ENCODE data around the gene ALKBH2. TPM values are rescaled to one million over a fixed set of nuclear protein-coding genes. Genes with fewer than 3 reads are reported as not detected.
A peak's percentile ranks its signal among the peaks of the same experiment; 100 is the strongest.

ALKBH2 gene
- total and polyA plus RNA-seq, 5 donors from 2014 or later, result 8.7 to 24.9 (median 11.0) TPM

DNA sequence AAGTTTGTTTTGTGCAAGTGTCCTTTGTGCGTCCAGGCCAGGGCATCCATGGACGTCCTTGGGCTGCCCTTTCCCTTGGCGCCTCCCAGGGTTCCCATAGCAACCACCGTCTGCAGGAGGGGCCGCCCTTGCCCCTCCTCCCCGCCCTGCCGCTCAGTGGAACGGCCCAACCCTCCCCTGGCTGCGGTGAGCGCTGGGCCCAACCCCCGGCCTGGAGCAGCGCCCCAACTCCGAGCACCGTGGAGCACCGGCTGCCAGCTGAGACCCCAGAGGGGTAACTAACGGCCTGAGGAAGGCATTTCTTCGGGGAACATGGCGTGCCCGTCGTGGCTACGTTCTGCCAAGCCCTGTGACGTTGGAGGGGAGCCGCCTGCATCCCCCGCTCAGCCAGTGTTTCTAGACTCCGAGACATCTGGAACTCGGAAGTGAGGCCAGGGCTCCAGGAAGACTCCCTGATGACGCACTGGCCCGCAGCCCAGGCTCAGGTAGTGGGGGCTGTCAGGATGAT is 17.8 kb upstream of the ALKBH2 start:
- H3K4me3 ChIP-seq (ENCODE audit: low read depth, low read length), result peak overlapping the region; percentile 86
- peak; percentile 41 to 69 (median 50) for DNase-seq
- peaks cover 3% of the 10 kb centered on the region for H3K36me3 ChIP-seq (ENCODE audit: control insufficient read depth, insufficient read depth, low read length)
- peaks cover 12% of the 10 kb centered on the region for H3K4me1 ChIP-seq (ENCODE audit: control insufficient read depth, insufficient read depth, low read length, poor library complexity, severe bottlenecking)
- no peaks in the 10 kb centered on the region for H3K9me3 ChIP-seq (ENCODE audit: control insufficient read depth in 2 of 2, low read length in 2 of 2)
- H3K27ac Mint-ChIP-seq, result peak overlapping the region in 2 of 3 donors; percentile 79 to 88
- ATAC-seq (ENCODE audit: low read depth in 2 of 2), result peak; percentile 81 to 83
- peak overlapping the region; percentile 79 for H3K27ac ChIP-seq (ENCODE audit: insufficient read depth, low read length, poor library complexity, severe bottlenecking)
- H3K36me3 Mint-ChIP-seq, result peaks cover 10% of the 10 kb centered on the region
- peak overlapping the region; percentile 68 to 92 (median 88) for H3K4me3 Mint-ChIP-seq
- H3K27me3 ChIP-seq (ENCODE audit: control insufficient read depth, insufficient read depth, low read length), result no peaks in the 10 kb centered on the region
- H3K9me3 Mint-ChIP-seq, result no peaks in the 10 kb centered on the region
- H3K27me3 Mint-ChIP-seq, result no peaks in the 10 kb centered on the region
- H3K4me1 Mint-ChIP-seq, result peaks cover 0 to 36% (median 21%) of the 10 kb centered on the region in 4 donors

DNA sequence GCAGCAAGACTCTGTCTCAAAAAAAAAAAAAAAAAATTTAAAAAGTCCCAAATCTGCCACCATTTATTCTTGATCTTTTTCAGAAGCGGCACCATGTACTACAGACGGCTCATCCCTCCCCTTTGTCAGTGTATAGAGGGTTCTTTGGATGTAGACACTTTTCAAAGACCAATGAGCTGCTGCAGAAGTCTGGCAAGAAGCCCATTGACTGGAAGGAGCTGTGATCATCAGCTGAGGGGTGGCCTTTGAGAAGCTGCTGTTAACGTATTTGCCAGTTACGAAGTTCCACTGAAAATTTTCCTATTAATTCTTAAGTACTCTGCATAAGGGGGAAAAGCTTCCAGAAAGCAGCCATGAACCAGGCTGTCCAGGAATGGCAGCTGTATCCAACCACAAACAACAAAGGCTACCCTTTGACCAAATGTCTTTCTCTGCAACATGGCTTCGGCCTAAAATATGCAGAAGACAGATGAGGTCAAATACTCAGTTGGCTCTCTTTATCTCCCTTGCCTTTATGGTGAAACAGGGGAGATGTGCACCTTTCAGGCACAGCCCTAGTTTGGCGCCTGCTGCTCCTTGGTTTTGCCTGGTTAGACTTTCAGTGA is 16.6 kb upstream of the ALKBH2 start:
- peaks cover 16% of the 10 kb centered on the region for H3K36me3 Mint-ChIP-seq
- H3K9me3 Mint-ChIP-seq, result no peaks in the 10 kb centered on the region
- no peaks in the 10 kb centered on the region for H3K27me3 ChIP-seq (ENCODE audit: control insufficient read depth, insufficient read depth, low read length)
- no peaks in the 10 kb centered on the region for H3K9me3 ChIP-seq (ENCODE audit: control insufficient read depth in 2 of 2, low read length in 2 of 2)
- H3K27ac ChIP-seq (ENCODE audit: insufficient read depth, low read length, poor library complexity, severe bottlenecking), result peak overlapping the region; percentile 79
- H3K36me3 ChIP-seq (ENCODE audit: control insufficient read depth, insufficient read depth, low read length), result peaks cover 15% of the 10 kb centered on the region
- DNase-seq, result no peak
- peaks cover 12% of the 10 kb centered on the region for H3K4me1 ChIP-seq (ENCODE audit: control insufficient read depth, insufficient read depth, low read length, poor library complexity, severe bottlenecking)
- peaks cover 0 to 27% (median 15%) of the 10 kb centered on the region in 4 donors for H3K4me1 Mint-ChIP-seq
- no peaks in the 10 kb centered on the region for H3K27me3 Mint-ChIP-seq
- peak overlapping the region in 2 of 3 donors; percentile 79 to 88 for H3K27ac Mint-ChIP-seq
- no peak for ATAC-seq (ENCODE audit: low read depth in 2 of 2)
- peak overlapping the region; percentile 68 to 92 (median 84) for H3K4me3 Mint-ChIP-seq
- H3K4me3 ChIP-seq (ENCODE audit: low read depth, low read length), result no peak overlapping the region

DNA sequence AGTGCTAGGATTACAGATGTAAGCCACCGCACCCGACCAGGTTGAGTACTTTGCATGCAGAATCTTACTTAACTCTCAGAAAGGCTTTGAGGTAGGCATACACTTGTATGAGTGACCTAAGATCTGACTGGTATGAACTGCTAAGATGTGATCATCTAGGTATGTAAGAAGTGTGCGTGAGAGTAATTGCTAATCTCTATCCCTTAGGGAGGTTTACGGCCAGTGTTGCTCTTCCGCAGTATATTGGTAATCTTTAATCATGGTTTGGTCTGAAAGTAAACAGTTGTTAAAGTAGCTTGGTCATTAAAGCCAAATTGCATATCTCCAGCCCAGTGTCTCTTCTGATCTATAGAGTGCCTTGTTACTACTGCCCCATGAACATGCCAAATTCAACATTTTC is 11.9 kb upstream of the ALKBH2 start:
- H3K27me3 ChIP-seq (ENCODE audit: control insufficient read depth, insufficient read depth, low read length), result no peaks in the 10 kb centered on the region
- ATAC-seq (ENCODE audit: low read depth in 2 of 2), result no peak
- no peak overlapping the region for H3K4me3 ChIP-seq (ENCODE audit: low read depth, low read length)

DNA sequence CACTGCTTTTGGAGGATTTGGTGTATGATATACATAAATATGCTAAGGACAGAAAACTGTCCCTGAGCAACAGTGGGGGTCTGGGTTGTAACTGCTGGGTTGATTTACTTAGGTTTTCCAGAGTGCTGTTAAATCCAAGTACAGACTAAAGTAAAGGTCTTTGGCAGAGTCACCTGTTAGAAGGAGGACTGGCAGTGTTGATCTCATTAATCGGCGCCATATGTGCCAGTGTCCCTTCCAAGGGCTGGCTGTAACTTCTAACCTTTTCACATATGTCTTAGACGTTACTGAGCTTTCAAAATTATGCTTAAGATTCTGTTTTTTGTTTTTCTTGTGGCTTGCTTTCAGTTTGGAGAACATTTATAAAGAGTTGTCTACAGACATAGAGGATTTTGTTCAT is 9.2 kb upstream of the ALKBH2 start:
- peaks cover 43% of the 10 kb centered on the region for H3K36me3 ChIP-seq (ENCODE audit: control insufficient read depth, insufficient read depth, low read length)
- Mint-ChIP-seq H3K36me3 (peaks cover 26% of the 10 kb centered on the region), H3K4me1 (peaks cover 5 to 35% (median 20%) of the 10 kb centered on the region in 4 donors), H3K27me3 (no peaks in the 10 kb centered on the region), H3K27ac (no peak overlapping the region), H3K4me3 (peak overlapping the region in 2 of 4 donors; percentile 36 to 62), H3K9me3 (no peaks in the 10 kb centered on the region)
- H3K4me3 ChIP-seq (ENCODE audit: low read depth, low read length), result no peak overlapping the region
- H3K27ac ChIP-seq (ENCODE audit: insufficient read depth, low read length, poor library complexity, severe bottlenecking), result no peak overlapping the region
- H3K27me3 ChIP-seq (ENCODE audit: control insufficient read depth, insufficient read depth, low read length), result no peaks in the 10 kb centered on the region
- no peaks in the 10 kb centered on the region for H3K9me3 ChIP-seq (ENCODE audit: control insufficient read depth in 2 of 2, low read length in 2 of 2)
- DNase-seq (no peak), ATAC-seq (ENCODE audit: low read depth in 2 of 2) (no peak)
- peaks cover 23% of the 10 kb centered on the region for H3K4me1 ChIP-seq (ENCODE audit: control insufficient read depth, insufficient read depth, low read length, poor library complexity, severe bottlenecking)

More for the DNA sequence above, 11.9 kb upstream of the ALKBH2 start:
- Mint-ChIP-seq H3K9me3 (no peaks in the 10 kb centered on the region), H3K4me1 (peaks cover 0 to 12% (median 4%) of the 10 kb centered on the region in 4 donors), H3K36me3 (peaks cover 31% of the 10 kb centered on the region), H3K27ac (no peak overlapping the region), H3K4me3 (no peak overlapping the region), H3K27me3 (no peaks in the 10 kb centered on the region)
- no peak for DNase-seq
- Histone ChIP-seq H3K9me3 (ENCODE audit: control insufficient read depth in 2 of 2, low read length in 2 of 2) (no peaks in the 10 kb centered on the region), H3K36me3 (ENCODE audit: control insufficient read depth, insufficient read depth, low read length) (peaks cover 43% of the 10 kb centered on the region), H3K27ac (ENCODE audit: insufficient read depth, low read length, poor library complexity, severe bottlenecking) (no peak overlapping the region), H3K4me1 (ENCODE audit: control insufficient read depth, insufficient read depth, low read length, poor library complexity, severe bottlenecking) (peaks cover 4% of the 10 kb centered on the region)

DNA sequence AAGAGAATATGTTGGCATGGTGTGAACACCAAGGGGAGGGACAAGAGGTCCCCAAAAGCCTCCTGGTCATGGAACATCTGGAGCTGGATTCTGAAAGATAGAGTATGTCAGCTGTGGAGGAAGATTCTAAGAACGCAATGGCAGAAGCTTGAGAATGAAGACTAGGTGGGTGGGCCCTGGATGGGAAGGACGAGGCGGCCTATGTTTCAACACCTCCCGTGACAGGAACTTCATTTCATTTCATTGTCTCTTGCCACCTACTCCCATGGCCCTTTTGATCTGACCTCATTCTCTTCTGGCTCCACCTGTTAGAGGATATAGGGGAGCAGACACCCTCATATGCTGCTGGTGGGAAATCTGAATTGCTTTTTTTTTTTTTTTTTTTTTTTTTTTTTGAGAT is 7.5 kb upstream of the ALKBH2 start:
- Histone ChIP-seq H3K27ac (ENCODE audit: insufficient read depth, low read length, poor library complexity, severe bottlenecking) (no peak overlapping the region), H3K4me3 (ENCODE audit: low read depth, low read length) (no peak overlapping the region), H3K27me3 (ENCODE audit: control insufficient read depth, insufficient read depth, low read length) (no peaks in the 10 kb centered on the region), H3K4me1 (ENCODE audit: control insufficient read depth, insufficient read depth, low read length, poor library complexity, severe bottlenecking) (peaks cover 28% of the 10 kb centered on the region), H3K36me3 (ENCODE audit: control insufficient read depth, insufficient read depth, low read length) (peaks cover 38% of the 10 kb centered on the region), H3K9me3 (ENCODE audit: control insufficient read depth in 2 of 2, low read length in 2 of 2) (no peaks in the 10 kb centered on the region)
- Mint-ChIP-seq H3K27me3 (no peaks in the 10 kb centered on the region), H3K4me1 (peaks cover 5 to 37% (median 20%) of the 10 kb centered on the region in 4 donors), H3K9me3 (no peaks in the 10 kb centered on the region), H3K27ac (peak overlapping the region; percentile 11 to 83 (median 52)), H3K4me3 (peak overlapping the region in 1 of 4 donors; percentile 94), H3K36me3 (peaks cover 21% of the 10 kb centered on the region)
- no peak for ATAC-seq (ENCODE audit: low read depth in 2 of 2)
- DNase-seq, result no peak

DNA sequence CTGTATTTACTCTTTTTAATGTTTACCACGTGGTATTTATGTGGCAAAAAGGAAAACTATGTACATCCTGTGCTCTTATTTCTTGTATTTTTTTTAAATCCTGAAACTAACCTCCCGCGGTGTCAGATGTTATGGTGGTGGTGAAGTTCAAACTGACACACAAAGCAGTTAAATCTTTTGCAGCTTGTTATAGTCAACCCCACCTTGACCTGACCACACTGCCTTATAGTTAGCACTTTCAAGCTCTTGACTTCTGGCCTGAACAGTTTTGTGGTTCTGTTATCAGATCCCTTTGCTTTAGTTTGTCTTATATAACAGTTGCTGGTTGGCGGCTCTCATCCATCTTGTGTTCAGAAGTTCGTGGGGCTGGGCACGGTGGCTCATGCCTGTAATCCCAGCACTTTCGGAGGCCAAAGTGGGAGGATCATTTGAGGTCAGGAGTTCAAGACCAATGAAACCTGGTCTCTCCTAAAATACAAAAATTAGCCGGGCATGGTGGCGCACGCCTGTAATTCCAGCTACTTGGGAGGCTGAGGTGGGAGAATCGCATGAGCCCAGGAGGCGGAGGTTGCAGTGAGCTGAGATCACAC is 6.3 kb upstream of the ALKBH2 start:
- Histone ChIP-seq H3K27ac (ENCODE audit: insufficient read depth, low read length, poor library complexity, severe bottlenecking) (peak overlapping the region; percentile 71), H3K9me3 (ENCODE audit: control insufficient read depth in 2 of 2, low read length in 2 of 2) (no peaks in the 10 kb centered on the region), H3K27me3 (ENCODE audit: control insufficient read depth, insufficient read depth, low read length) (no peaks in the 10 kb centered on the region), H3K4me1 (ENCODE audit: control insufficient read depth, insufficient read depth, low read length, poor library complexity, severe bottlenecking) (peaks cover 28% of the 10 kb centered on the region), H3K36me3 (ENCODE audit: control insufficient read depth, insufficient read depth, low read length) (peaks cover 26% of the 10 kb centered on the region), H3K4me3 (ENCODE audit: low read depth, low read length) (peak overlapping the region; percentile 82)
- ATAC-seq (ENCODE audit: low read depth in 2 of 2), result no peak
- Mint-ChIP-seq H3K4me3 (peak overlapping the region; percentile 90 to 94 (median 94)), H3K27ac (peak overlapping the region in 2 of 3 donors; percentile 83 to 93), H3K27me3 (no peaks in the 10 kb centered on the region), H3K36me3 (peaks cover 13% of the 10 kb centered on the region), H3K9me3 (no peaks in the 10 kb centered on the region), H3K4me1 (peaks cover 5 to 37% (median 20%) of the 10 kb centered on the region in 4 donors)
- DNase-seq, result peak in 2 of 3 donors; percentile 10 to 44

DNA sequence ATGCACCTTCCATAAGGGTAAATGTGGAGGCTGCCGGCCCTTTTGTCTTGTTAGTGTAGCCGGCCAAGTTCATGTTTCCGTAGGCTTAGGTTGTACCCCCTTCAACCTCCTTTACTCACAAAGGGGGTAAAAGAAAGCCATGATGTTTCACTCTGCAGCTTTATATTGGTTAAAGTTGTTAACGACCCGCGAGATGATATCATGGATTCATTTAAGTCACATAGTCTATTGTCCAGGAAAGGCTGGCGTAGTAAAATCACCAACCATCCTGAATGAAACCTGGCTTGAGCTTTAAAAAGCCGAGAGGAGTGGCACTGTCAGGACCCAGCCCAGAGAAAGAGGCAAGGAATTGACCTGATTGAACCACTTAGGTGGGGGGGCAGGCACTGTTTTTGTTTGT is 5.4 kb upstream of the ALKBH2 start:
- peaks cover 5 to 40% (median 21%) of the 10 kb centered on the region in 4 donors for H3K4me1 Mint-ChIP-seq
- peaks cover 10% of the 10 kb centered on the region for H3K36me3 Mint-ChIP-seq
- Histone ChIP-seq H3K4me1 (ENCODE audit: control insufficient read depth, insufficient read depth, low read length, poor library complexity, severe bottlenecking) (peaks cover 30% of the 10 kb centered on the region), H3K27ac (ENCODE audit: insufficient read depth, low read length, poor library complexity, severe bottlenecking) (peak overlapping the region; percentile 71), H3K4me3 (ENCODE audit: low read depth, low read length) (peak overlapping the region; percentile 82), H3K36me3 (ENCODE audit: control insufficient read depth, insufficient read depth, low read length) (peaks cover 17% of the 10 kb centered on the region), H3K9me3 (ENCODE audit: control insufficient read depth in 2 of 2, low read length in 2 of 2) (no peaks in the 10 kb centered on the region), H3K27me3 (ENCODE audit: control insufficient read depth, insufficient read depth, low read length) (no peaks in the 10 kb centered on the region)
- peak overlapping the region in 2 of 3 donors; percentile 83 to 87 for H3K27ac Mint-ChIP-seq
- no peak for DNase-seq
- no peak for ATAC-seq (ENCODE audit: low read depth in 2 of 2)
- H3K4me3 Mint-ChIP-seq, result peak overlapping the region; percentile 90 to 94 (median 94)
- no peaks in the 10 kb centered on the region for H3K27me3 Mint-ChIP-seq
- no peaks in the 10 kb centered on the region for H3K9me3 Mint-ChIP-seq
